ENCODE data around the gene RPS15. TPM values are rescaled to one million over a fixed set of nuclear protein-coding genes. Genes with fewer than 3 reads are reported as not detected.

The RPS15 gene
- total and polyA plus RNA-seq, 2 of the 13 experiments (the other 11 are each of a cell fraction or from before 2014, with no cell fraction given), result 695 to 1,411 TPM

DNA sequence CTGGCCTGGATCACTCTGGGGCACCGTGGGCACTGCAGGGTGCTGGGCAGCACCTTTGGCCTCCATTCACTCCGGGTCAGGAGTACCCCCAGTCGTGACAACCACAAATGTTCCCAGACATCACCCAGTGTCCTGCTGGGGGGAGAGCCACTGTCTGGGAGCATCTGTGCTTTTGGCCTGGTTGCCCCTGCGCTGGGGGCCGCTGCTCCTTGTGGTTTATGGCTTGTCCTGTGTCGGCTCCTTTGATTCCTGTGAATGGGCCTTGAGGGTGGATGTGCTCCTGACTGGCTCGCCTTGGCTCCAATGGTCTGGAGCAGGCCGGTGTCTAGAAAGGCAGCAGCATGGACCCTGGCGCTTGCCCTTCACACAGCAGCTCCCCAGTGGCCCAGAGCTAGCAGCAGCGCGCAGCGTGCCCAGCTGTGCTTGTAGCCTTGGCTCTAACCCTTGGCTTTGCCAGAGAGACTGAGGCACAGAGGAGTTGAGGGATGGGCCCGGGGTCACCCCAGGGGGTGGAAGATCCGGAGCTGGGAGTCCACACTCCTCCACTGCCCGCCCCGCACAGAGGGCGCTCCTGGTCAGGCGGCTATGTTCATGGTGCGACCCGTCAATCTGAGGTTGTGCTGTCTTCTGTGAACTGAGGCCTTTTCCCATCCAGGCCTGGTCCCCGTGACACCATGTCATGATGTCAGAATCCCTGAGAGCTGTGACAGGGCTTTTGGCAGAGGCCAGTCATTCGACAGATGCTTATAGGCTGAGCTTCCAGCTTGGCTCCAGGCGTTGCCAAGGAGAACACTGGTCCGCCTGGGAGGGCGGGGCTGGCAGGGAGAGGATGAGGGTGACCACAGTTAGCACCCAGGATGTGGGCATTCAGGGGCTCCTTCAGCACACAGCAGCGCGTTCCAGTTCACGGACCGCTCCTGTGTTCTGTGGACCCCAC, 26.7 kb upstream of the RPS15 start (continued):
- TF ChIP-seq, protein P1, sequence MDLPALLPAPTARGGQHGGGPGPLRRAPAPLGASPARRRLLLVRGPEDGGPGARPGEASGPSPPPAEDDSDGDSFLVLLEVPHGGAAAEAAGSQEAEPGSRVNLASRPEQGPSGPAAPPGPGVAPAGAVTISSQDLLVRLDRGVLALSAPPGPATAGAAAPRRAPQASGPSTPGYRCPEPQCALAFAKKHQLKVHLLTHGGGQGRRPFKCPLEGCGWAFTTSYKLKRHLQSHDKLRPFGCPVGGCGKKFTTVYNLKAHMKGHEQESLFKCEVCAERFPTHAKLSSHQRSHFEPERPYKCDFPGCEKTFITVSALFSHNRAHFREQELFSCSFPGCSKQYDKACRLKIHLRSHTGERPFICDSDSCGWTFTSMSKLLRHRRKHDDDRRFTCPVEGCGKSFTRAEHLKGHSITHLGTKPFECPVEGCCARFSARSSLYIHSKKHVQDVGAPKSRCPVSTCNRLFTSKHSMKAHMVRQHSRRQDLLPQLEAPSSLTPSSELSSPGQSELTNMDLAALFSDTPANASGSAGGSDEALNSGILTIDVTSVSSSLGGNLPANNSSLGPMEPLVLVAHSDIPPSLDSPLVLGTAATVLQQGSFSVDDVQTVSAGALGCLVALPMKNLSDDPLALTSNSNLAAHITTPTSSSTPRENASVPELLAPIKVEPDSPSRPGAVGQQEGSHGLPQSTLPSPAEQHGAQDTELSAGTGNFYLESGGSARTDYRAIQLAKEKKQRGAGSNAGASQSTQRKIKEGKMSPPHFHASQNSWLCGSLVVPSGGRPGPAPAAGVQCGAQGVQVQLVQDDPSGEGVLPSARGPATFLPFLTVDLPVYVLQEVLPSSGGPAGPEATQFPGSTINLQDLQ (CRISPR knock-in tag; IDR thresholded peaks at IDR 0.05), result no peak
- TF ChIP-seq, protein P2, sequence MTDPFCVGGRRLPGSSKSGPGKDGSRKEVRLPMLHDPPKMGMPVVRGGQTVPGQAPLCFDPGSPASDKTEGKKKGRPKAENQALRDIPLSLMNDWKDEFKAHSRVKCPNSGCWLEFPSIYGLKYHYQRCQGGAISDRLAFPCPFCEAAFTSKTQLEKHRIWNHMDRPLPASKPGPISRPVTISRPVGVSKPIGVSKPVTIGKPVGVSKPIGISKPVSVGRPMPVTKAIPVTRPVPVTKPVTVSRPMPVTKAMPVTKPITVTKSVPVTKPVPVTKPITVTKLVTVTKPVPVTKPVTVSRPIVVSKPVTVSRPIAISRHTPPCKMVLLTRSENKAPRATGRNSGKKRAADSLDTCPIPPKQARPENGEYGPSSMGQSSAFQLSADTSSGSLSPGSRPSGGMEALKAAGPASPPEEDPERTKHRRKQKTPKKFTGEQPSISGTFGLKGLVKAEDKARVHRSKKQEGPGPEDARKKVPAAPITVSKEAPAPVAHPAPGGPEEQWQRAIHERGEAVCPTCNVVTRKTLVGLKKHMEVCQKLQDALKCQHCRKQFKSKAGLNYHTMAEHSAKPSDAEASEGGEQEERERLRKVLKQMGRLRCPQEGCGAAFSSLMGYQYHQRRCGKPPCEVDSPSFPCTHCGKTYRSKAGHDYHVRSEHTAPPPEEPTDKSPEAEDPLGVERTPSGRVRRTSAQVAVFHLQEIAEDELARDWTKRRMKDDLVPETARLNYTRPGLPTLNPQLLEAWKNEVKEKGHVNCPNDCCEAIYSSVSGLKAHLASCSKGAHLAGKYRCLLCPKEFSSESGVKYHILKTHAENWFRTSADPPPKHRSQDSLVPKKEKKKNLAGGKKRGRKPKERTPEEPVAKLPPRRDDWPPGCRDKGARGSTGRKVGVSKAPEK (CRISPR knock-in tag; IDR thresholded peaks at IDR 0.05; ENCODE audit: borderline replicate concordance), result no peak
- TF ChIP-seq HNF4A (CRISPR knock-in tag; IDR thresholded peaks at IDR 0.05) (no peak), CREB1 (IDR thresholded peaks at IDR 0.05) (peak; percentile 17; the same call in 1 of the 2 replicates), CREB1 (CRISPR knock-in tag; IDR thresholded peaks at IDR 0.05) (no peak), SMARCE1 (IDR thresholded peaks at IDR 0.05; ENCODE audit: borderline replicate concordance) (no peak), KLF16 (CRISPR knock-in tag; IDR thresholded peaks at IDR 0.05) (no peak), AGO2 (optimal IDR thresholded peaks at IDR 0.05; ENCODE audit: low read depth, low read length) (peak; percentile 23), SRY (CRISPR knock-in tag; IDR thresholded peaks at IDR 0.05) (no peak), ZEB1 (IDR thresholded peaks at IDR 0.05; ENCODE audit: insufficient replicate concordance, low read depth) (no peak), CBX1 (IDR thresholded peaks at IDR 0.05; ENCODE audit: low read depth) (no peak)
- TF ChIP-seq, protein P3, sequence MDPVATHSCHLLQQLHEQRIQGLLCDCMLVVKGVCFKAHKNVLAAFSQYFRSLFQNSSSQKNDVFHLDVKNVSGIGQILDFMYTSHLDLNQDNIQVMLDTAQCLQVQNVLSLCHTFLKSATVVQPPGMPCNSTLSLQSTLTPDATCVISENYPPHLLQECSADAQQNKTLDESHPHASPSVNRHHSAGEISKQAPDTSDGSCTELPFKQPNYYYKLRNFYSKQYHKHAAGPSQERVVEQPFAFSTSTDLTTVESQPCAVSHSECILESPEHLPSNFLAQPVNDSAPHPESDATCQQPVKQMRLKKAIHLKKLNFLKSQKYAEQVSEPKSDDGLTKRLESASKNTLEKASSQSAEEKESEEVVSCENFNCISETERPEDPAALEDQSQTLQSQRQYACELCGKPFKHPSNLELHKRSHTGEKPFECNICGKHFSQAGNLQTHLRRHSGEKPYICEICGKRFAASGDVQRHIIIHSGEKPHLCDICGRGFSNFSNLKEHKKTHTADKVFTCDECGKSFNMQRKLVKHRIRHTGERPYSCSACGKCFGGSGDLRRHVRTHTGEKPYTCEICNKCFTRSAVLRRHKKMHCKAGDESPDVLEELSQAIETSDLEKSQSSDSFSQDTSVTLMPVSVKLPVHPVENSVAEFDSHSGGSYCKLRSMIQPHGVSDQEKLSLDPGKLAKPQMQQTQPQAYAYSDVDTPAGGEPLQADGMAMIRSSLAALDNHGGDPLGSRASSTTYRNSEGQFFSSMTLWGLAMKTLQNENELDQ (CRISPR knock-in tag; IDR thresholded peaks at IDR 0.05; ENCODE audit: borderline replicate concordance), result no peak
